HUES48 (cell line): ENCODE measurements around the gene KBTBD12.

Experiments
- H3K27ac ChIP-seq: one replicate; pipeline ENCODE4 v1.7.0; 2013; ENCODE audit warnings: low read depth, low read length, inconsistent platforms
- H3K27me3 ChIP-seq: 2 replicates; pipeline ENCODE4 v1.6.1; 2013; ENCODE audit warnings: mild to moderate bottlenecking, low read length; ENCODE audit not compliant: control insufficient read depth, insufficient read depth
- H3K36me3 ChIP-seq: 2 replicates; pipeline ENCODE4 v1.6.1; 2013; ENCODE audit warnings: low read length; ENCODE audit not compliant: control insufficient read depth, insufficient read depth
- H3K4me1 ChIP-seq: 2 replicates; pipeline ENCODE4 v1.6.1; 2013; ENCODE audit warnings: mild to moderate bottlenecking, low read length; ENCODE audit not compliant: control insufficient read depth, insufficient read depth
- H3K4me3 ChIP-seq: 2 replicates; pipeline ENCODE4 v1.5.1; 2013; ENCODE audit warnings: mild to moderate bottlenecking, low read depth, low read length
- H3K9ac ChIP-seq: 2 replicates; pipeline ENCODE4 v1.6.1; 2013; ENCODE audit warnings: mild to moderate bottlenecking, low read depth, low read length, moderate library complexity
- H3K9me3 ChIP-seq: 2 replicates; pipeline ENCODE4 v1.6.1; 2013; ENCODE audit warnings: low read length; ENCODE audit not compliant: control insufficient read depth, insufficient read depth

KBTBD12 gene

DNA sequence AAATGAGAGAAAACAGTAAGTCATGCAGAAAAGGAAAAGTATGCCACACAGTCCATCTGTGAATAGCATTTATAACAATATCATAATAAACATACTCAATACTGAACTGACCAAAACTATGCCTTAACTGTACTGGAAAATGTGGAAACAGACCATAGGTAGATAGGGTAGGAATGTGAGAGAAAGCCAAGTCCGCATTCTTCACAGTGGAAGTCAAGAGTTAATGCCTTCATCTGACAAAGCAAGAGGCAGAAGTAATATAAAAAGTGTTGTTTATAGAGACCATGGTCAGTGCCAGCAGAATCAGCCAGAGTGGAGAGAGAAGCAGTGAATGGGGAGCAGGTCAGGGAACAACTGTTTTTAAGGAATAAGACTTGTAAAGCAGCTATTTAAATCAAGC is 52.3 kb downstream of the KBTBD12 start:
- no peak overlapping the region for H3K4me3 ChIP-seq
- H3K27me3 ChIP-seq = no peaks in the 10 kb centered on the region; the same call in 1 of the 2 replicates
- no peaks in the 10 kb centered on the region for H3K36me3 ChIP-seq
- no peak overlapping the region for H3K27ac ChIP-seq
- no peak overlapping the region for H3K9ac ChIP-seq
- H3K9me3 ChIP-seq = no peaks in the 10 kb centered on the region
- H3K4me1 ChIP-seq = no peaks in the 10 kb centered on the region

DNA sequence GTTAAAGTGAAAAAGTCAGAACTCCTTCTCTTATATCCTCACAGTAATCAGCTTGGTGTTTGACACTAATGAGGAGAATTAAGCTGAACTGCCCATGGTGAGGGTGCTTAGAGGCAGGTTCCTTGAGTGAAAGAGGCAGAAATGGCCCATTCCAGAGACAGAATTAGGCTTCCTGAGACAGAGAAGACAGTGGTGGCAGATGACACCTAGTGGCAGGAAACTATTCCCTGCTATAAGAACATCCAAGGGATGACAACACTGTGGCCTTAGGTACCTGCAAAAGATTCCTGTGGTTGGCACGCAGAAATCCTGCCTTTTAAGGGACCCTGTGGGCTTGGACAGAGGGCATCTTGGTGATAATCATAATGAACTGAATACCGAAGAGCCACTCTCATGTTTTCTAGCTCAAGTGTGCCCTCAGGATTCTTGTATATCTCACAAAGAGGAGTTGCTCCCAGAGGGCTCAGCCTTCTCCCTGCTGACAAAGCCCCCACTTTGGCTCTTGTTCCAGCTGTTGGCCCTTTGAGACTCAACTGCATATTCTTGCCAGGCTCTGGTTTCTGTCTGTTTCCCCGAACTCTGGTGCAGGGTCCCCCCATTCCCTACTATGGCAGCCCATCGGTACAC is 56.0 kb downstream of the KBTBD12 start:
- Histone ChIP-seq H3K9ac (no peak overlapping the region), H3K27me3 (no peaks in the 10 kb centered on the region; the same call in 1 of the 2 replicates), H3K36me3 (no peaks in the 10 kb centered on the region), H3K27ac (no peak overlapping the region), H3K9me3 (no peaks in the 10 kb centered on the region), H3K4me3 (no peak overlapping the region), H3K4me1 (no peaks in the 10 kb centered on the region)

GRCh38 chr3:127974226-127974625 is 59.2 kb downstream of the KBTBD12 start:
- no peaks in the 10 kb centered on the region for H3K9me3 ChIP-seq

GRCh38 chr3:127975153-127976029 is 60.4 kb downstream of the KBTBD12 start:
- H3K9me3 ChIP-seq = no peaks in the 10 kb centered on the region
- H3K4me3 ChIP-seq = no peak overlapping the region

More at GRCh38 chr3:127974226-127974625, 59.2 kb downstream of the KBTBD12 start:
- H3K9ac ChIP-seq = no peak overlapping the region
- no peak overlapping the region for H3K27ac ChIP-seq
- H3K36me3 ChIP-seq = no peaks in the 10 kb centered on the region
- H3K4me3 ChIP-seq = no peak overlapping the region
- H3K4me1 ChIP-seq = no peaks in the 10 kb centered on the region
- H3K27me3 ChIP-seq = no peaks in the 10 kb centered on the region; the same call in 1 of the 2 replicates

GRCh38 chr3:127978636-127979035 is 63.6 kb downstream of the KBTBD12 start:
- Histone ChIP-seq H3K27ac (no peak overlapping the region), H3K4me1 (no peaks in the 10 kb centered on the region)

More at GRCh38 chr3:127975153-127976029, 60.4 kb downstream of the KBTBD12 start:
- Histone ChIP-seq H3K27me3 (no peaks in the 10 kb centered on the region), H3K27ac (no peak overlapping the region), H3K36me3 (no peaks in the 10 kb centered on the region), H3K9ac (no peak overlapping the region), H3K4me1 (no peaks in the 10 kb centered on the region)

GRCh38 chr3:127979473-127979872 is 64.4 kb downstream of the KBTBD12 start:
- Histone ChIP-seq H3K27ac (no peak overlapping the region), H3K27me3 (no peaks in the 10 kb centered on the region), H3K9ac (no peak overlapping the region), H3K4me1 (no peaks in the 10 kb centered on the region), H3K36me3 (no peaks in the 10 kb centered on the region), H3K4me3 (no peak overlapping the region), H3K9me3 (no peaks in the 10 kb centered on the region)

More at GRCh38 chr3:127978636-127979035, 63.6 kb downstream of the KBTBD12 start:
- no peaks in the 10 kb centered on the region for H3K36me3 ChIP-seq
- H3K27me3 ChIP-seq = no peaks in the 10 kb centered on the region
- H3K9me3 ChIP-seq = no peaks in the 10 kb centered on the region
- H3K4me3 ChIP-seq = no peak overlapping the region
- H3K9ac ChIP-seq = no peak overlapping the region

GRCh38 chr3:127981097-127981496 is 66.1 kb downstream of the KBTBD12 start:
- Histone ChIP-seq H3K4me3 (no peak overlapping the region), H3K9ac (no peak overlapping the region), H3K4me1 (no peaks in the 10 kb centered on the region), H3K9me3 (no peaks in the 10 kb centered on the region), H3K27ac (no peak overlapping the region), H3K27me3 (no peaks in the 10 kb centered on the region), H3K36me3 (no peaks in the 10 kb centered on the region)

- Histone ChIP-seq H3K9ac (no peak overlapping the region), H3K4me3 (no peak overlapping the region), H3K36me3 (no peaks in the 10 kb centered on the region), H3K4me1 (no peaks in the 10 kb centered on the region), H3K9me3 (no peaks in the 10 kb centered on the region), H3K27ac (no peak overlapping the region), H3K27me3 (no peaks in the 10 kb centered on the region)
Observed at GRCh38 chr3:127982155-127982554, 67.1 kb downstream of the KBTBD12 start.

DNA sequence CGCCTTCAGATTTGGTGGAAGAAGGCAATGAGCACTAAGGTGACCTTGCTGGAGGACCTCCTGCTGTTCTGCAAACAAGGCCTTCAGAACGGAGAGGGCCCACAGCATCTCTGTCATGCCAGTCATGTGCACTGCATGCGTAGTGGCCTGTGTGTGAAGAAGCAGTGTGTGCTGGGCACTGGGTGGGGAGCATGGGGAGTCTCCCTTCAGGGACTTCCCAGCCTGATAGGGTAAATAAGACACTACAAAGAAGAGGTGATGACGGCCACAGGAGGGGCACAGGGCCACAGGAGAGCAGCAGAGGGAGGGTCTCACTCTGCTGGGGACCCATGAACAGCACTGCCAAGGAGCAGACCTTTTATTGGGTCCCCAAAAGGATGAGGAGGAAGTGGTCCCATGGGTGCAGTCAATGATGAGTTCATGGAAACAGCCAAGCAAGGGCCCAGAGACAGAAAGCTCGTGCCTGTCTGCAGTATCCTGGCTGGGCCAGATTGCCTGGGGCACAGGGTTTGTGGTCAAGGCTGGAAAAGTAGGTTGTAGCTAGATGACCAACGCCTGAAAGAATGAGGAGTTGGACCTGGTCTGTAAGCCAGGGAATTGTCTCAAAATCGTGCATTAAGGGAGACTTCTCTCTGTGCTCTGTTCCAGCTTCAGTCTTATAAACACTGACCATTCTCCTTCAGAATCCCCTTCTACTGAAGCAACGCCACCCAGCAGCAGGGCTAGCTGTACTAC is 69.4 kb downstream of the KBTBD12 start:
- H3K27me3 ChIP-seq = no peaks in the 10 kb centered on the region; the same call in 1 of the 2 replicates
- no peak overlapping the region for H3K27ac ChIP-seq
- no peaks in the 10 kb centered on the region for H3K36me3 ChIP-seq
- no peak overlapping the region for H3K9ac ChIP-seq
- H3K4me3 ChIP-seq = no peak overlapping the region
- H3K9me3 ChIP-seq = no peaks in the 10 kb centered on the region
- no peaks in the 10 kb centered on the region for H3K4me1 ChIP-seq

- H3K4me1 ChIP-seq = no peaks in the 10 kb centered on the region
- no peaks in the 10 kb centered on the region for H3K36me3 ChIP-seq
- H3K4me3 ChIP-seq = no peak overlapping the region
- no peak overlapping the region for H3K9ac ChIP-seq
- no peak overlapping the region for H3K27ac ChIP-seq
- H3K9me3 ChIP-seq = no peaks in the 10 kb centered on the region
- no peaks in the 10 kb centered on the region; the same call in 1 of the 2 replicates for H3K27me3 ChIP-seq
Observed at GRCh38 chr3:127985216-127985615, 70.2 kb downstream of the KBTBD12 start.
